ENCODE measurements around the gene IQCC.

IQCC gene

GRCh38 chr1:32234792-32235191, 29.3 kb downstream of the IQCC start:
- no peak for DNase-seq (ENCODE audit: low spot score)
- TF ChIP-seq CTCF (IDR thresholded peaks at IDR 0.05; ENCODE audit: extremely low read depth, insufficient read depth, missing control alignments), result no peak
- in situ Hi-C loops (cut with MboI; ENCODE audit: low pct_unique_long_range_greater_than_20kb, low sequenced_read_pairs, unreplicated experiment), result no loop called here

- DNase-seq (ENCODE audit: low spot score), result no peak
- no peak for TF ChIP-seq CTCF (IDR thresholded peaks at IDR 0.05; ENCODE audit: extremely low read depth, insufficient read depth, missing control alignments)
- in situ Hi-C loops (cut with MboI; ENCODE audit: low pct_unique_long_range_greater_than_20kb, low sequenced_read_pairs, unreplicated experiment), result no loop called here
Observed at GRCh38 chr1:32239337-32239736, 33.9 kb downstream of the IQCC start.

- DNase-seq (ENCODE audit: low spot score), result no peak
- no peak for TF ChIP-seq CTCF (IDR thresholded peaks at IDR 0.05; ENCODE audit: extremely low read depth, insufficient read depth, missing control alignments)
- in situ Hi-C loops (cut with MboI; ENCODE audit: low pct_unique_long_range_greater_than_20kb, low sequenced_read_pairs, unreplicated experiment), result no loop called here
Observed at GRCh38 chr1:32239790-32240139, 34.3 kb downstream of the IQCC start.

- peak; percentile 17 for TF ChIP-seq CTCF (IDR thresholded peaks at IDR 0.05; ENCODE audit: extremely low read depth, insufficient read depth, missing control alignments)
- in situ Hi-C loops (cut with MboI; ENCODE audit: low pct_unique_long_range_greater_than_20kb, low sequenced_read_pairs, unreplicated experiment), result no loop called here
- DNase-seq (ENCODE audit: low spot score), result peak; percentile 53
Observed at GRCh38 chr1:32240140-32240951, 34.9 kb downstream of the IQCC start.

- in situ Hi-C loops (cut with MboI; ENCODE audit: low pct_unique_long_range_greater_than_20kb, low sequenced_read_pairs, unreplicated experiment), result no loop called here
- DNase-seq (ENCODE audit: low spot score), result peak; percentile 70
Observed at GRCh38 chr1:32241001-32241763, 35.7 kb downstream of the IQCC start.

More at GRCh38 chr1:32241001-32241763, 35.7 kb downstream of the IQCC start:
- peak; percentile 20 for TF ChIP-seq CTCF (IDR thresholded peaks at IDR 0.05; ENCODE audit: extremely low read depth, insufficient read depth, missing control alignments)

All from GM13977 (cell line).